ENCODE measurements around the gene FOXK2. TPM values are rescaled to one million over a fixed set of nuclear protein-coding genes. Genes with fewer than 3 reads are reported as not detected.

The FOXK2 gene
- total RNA-seq, 1 donor from 2014 or later, result 95.7 TPM

GRCh38 chr17:82608816-82609215, 89.3 kb downstream of the FOXK2 start:
- Mint-ChIP-seq H3K27ac (ENCODE audit: unreplicated experiment) (peak overlapping the region; percentile 34), H3K4me1 (ENCODE audit: low read depth, unreplicated experiment) (peaks cover 32% of the 10 kb centered on the region), H3K4me3 (ENCODE audit: unreplicated experiment) (no peak overlapping the region), H3K27me3 (ENCODE audit: unreplicated experiment) (peaks cover 14% of the 10 kb centered on the region), H3K36me3 (ENCODE audit: unreplicated experiment) (peaks cover 4% of the 10 kb centered on the region), H3K9me3 (ENCODE audit: unreplicated experiment) (peaks cover 5% of the 10 kb centered on the region)
- TF ChIP-seq, protein P1, sequence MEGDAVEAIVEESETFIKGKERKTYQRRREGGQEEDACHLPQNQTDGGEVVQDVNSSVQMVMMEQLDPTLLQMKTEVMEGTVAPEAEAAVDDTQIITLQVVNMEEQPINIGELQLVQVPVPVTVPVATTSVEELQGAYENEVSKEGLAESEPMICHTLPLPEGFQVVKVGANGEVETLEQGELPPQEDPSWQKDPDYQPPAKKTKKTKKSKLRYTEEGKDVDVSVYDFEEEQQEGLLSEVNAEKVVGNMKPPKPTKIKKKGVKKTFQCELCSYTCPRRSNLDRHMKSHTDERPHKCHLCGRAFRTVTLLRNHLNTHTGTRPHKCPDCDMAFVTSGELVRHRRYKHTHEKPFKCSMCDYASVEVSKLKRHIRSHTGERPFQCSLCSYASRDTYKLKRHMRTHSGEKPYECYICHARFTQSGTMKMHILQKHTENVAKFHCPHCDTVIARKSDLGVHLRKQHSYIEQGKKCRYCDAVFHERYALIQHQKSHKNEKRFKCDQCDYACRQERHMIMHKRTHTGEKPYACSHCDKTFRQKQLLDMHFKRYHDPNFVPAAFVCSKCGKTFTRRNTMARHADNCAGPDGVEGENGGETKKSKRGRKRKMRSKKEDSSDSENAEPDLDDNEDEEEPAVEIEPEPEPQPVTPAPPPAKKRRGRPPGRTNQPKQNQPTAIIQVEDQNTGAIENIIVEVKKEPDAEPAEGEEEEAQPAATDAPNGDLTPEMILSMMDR (IDR thresholded peaks at IDR 0.05; ENCODE audit: partially characterized antibody, unreplicated experiment), result no peak
- no peak for DNase-seq

DNA sequence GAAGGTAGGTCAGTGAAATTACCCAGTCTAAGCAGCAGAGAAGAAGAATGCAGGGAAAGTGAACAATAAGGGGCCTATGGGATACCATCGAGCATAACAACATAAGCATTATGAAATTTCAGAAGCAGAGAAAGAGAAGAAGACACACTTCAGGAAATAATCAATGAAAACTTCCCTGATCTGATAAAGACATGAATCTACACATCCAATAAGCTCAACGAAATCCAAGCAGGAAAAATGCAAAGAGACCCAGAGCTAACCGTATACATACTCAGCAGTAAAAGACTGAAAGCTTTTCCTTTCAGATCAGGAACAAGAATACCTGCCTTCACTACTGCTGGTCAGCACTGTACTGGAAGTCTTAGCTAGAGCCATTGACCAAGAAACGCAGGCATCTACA, 90.1 kb downstream of the FOXK2 start:
- Mint-ChIP-seq H3K36me3 (ENCODE audit: unreplicated experiment) (peaks cover 4% of the 10 kb centered on the region), H3K27ac (ENCODE audit: unreplicated experiment) (peak overlapping the region; percentile 23), H3K4me3 (ENCODE audit: unreplicated experiment) (peak overlapping the region; percentile 10), H3K27me3 (ENCODE audit: unreplicated experiment) (peaks cover 13% of the 10 kb centered on the region), H3K9me3 (ENCODE audit: unreplicated experiment) (peaks cover 5% of the 10 kb centered on the region), H3K4me1 (ENCODE audit: low read depth, unreplicated experiment) (peaks cover 24% of the 10 kb centered on the region)
- TF ChIP-seq, protein P1 (IDR thresholded peaks at IDR 0.05; ENCODE audit: partially characterized antibody, unreplicated experiment), result no peak
- no peak for DNase-seq

- TF ChIP-seq, protein P1 (IDR thresholded peaks at IDR 0.05; ENCODE audit: partially characterized antibody, unreplicated experiment), result no peak
- Mint-ChIP-seq H3K4me1 (ENCODE audit: low read depth, unreplicated experiment) (peaks cover 22% of the 10 kb centered on the region), H3K4me3 (ENCODE audit: unreplicated experiment) (peak overlapping the region; percentile 61)
These were observed 91.9 kb downstream of the FOXK2 start for GRCh38 chr17:82611140-82612058.

GRCh38 chr17:82613283-82614094, 94.0 kb downstream of the FOXK2 start:
- peak overlapping the region; percentile 66 for H3K27ac Mint-ChIP-seq (ENCODE audit: unreplicated experiment)
- TF ChIP-seq, protein P1 (IDR thresholded peaks at IDR 0.05; ENCODE audit: partially characterized antibody, unreplicated experiment), result no peak
- H3K4me3 Mint-ChIP-seq (ENCODE audit: unreplicated experiment), result no peak overlapping the region
- DNase-seq, result peak; percentile 41
- H3K4me1 Mint-ChIP-seq (ENCODE audit: low read depth, unreplicated experiment), result peaks cover 22% of the 10 kb centered on the region
- peaks cover 9% of the 10 kb centered on the region for H3K27me3 Mint-ChIP-seq (ENCODE audit: unreplicated experiment)
- H3K36me3 Mint-ChIP-seq (ENCODE audit: unreplicated experiment), result no peaks in the 10 kb centered on the region
- peaks cover 2% of the 10 kb centered on the region for H3K9me3 Mint-ChIP-seq (ENCODE audit: unreplicated experiment)

More at GRCh38 chr17:82611140-82612058, 91.9 kb downstream of the FOXK2 start:
- Mint-ChIP-seq H3K36me3 (ENCODE audit: unreplicated experiment) (no peaks in the 10 kb centered on the region), H3K27ac (ENCODE audit: unreplicated experiment) (peak overlapping the region; percentile 70), H3K27me3 (ENCODE audit: unreplicated experiment) (peaks cover 10% of the 10 kb centered on the region), H3K9me3 (ENCODE audit: unreplicated experiment) (peaks cover 3% of the 10 kb centered on the region)
- DNase-seq, result peak; percentile 83
